Right lobe of liver (tissue), 4 donors: ENCODE results near the gene GRAMD4.

ENCODE experiments used
- CTCF ChIP-seq, 4 donors: fragments of 200-600 bp in 3 of 4; fragments of 450-650 bp in 1 of 4; IDR thresholded peaks; one replicate each; pipeline versions ENCODE4 v1.5.1 to v1.8.0; 2016 to 2022; ENCODE audit warnings: antibody characterized with exemption in 4 of 4, mild to moderate bottlenecking in 2 of 4
- POLR2A ChIP-seq: fragments of 450-650 bp; IDR thresholded peaks from one replicate; pipeline ENCODE4 v1.6.1; 2017; ENCODE audit warnings: antibody characterized with exemption, mild to moderate bottlenecking
- donor health status: DM: no; HTN: no; CAD: no.
- donor health status: DM: no; HTN: no; CAD: no.
- donor health status: DM: no; HTN: yes; CAD: no.

GRCh38 chr22:46690146-46690545 is 70.0 kb downstream of the GRAMD4 start:
- TF ChIP-seq CTCF (IDR thresholded peaks at IDR 0.05) (no peak), POLR2A (no peak)
